CD4-positive, CD25-positive, alpha-beta regulatory T cell (primary cell): ENCODE data around the gene MAGI1. TPM values are rescaled to one million over a fixed set of nuclear protein-coding genes. Genes with fewer than 3 reads are reported as not detected.

Experiments
- ATAC-seq, 2 donors: fragments of 150-1000 bp; cut with Tn5 transposase; one replicate each; pipeline ENCODE4 v1.10.0; 2021; ENCODE audit warnings: low read depth in 2 of 2, moderate number of reproducible peaks in 2 of 2, moderate library complexity in 1 of 2
- DNase-seq, 3 donors: peaks; one replicate each; pipeline versions ENCODE4 v3.0.0 to v3.0.0-alpha.2; 2012 to 2022; ENCODE audit warnings: mixed read lengths in 1 of 3
- H3K27ac ChIP-seq: one replicate; pipeline ENCODE4 v1.7.0; 2013; ENCODE audit warnings: mild to moderate bottlenecking, low read length; ENCODE audit not compliant: insufficient read depth, poor library complexity, severe bottlenecking
- H3K27me3 ChIP-seq: one replicate; pipeline ENCODE4 v1.7.0; 2013; ENCODE audit warnings: low read length; ENCODE audit not compliant: control insufficient read depth, insufficient read depth
- H3K36me3 ChIP-seq: one replicate; pipeline ENCODE4 v1.7.0; 2013; ENCODE audit warnings: mild to moderate bottlenecking, low read length, moderate library complexity; ENCODE audit not compliant: control insufficient read depth, insufficient read depth
- H3K4me1 ChIP-seq: 2 replicates; pipeline ENCODE4 v1.7.0; 2013; ENCODE audit warnings: mild to moderate bottlenecking, low read length; ENCODE audit not compliant: insufficient read depth, control insufficient read depth, poor library complexity, severe bottlenecking
- H3K4me3 ChIP-seq: one replicate; pipeline ENCODE4 v1.7.0; 2013; ENCODE audit warnings: low read depth, mild to moderate bottlenecking, low read length, moderate library complexity
- H3K9me3 ChIP-seq, 2 experiments: 1 replicate in 1 of 2; 2 replicates in 1 of 2; pipeline ENCODE4 v1.7.0; 2013; ENCODE audit warnings: low read length in 2 of 2, mild to moderate bottlenecking in 1 of 2, moderate library complexity in 1 of 2; ENCODE audit not compliant: control insufficient read depth in 2 of 2
- H3K27ac Mint-ChIP-seq, 3 donors: one replicate each; pipeline ENCODE4 v1.8.0; 2020 to 2022; ENCODE audit warnings: mild to moderate bottlenecking in 3 of 3, mixed read lengths in 3 of 3, moderate library complexity in 2 of 3
- H3K27me3 Mint-ChIP-seq: one replicate; pipeline ENCODE4 v1.8.0; 2022; ENCODE audit warnings: mild to moderate bottlenecking, mixed read lengths
- H3K36me3 Mint-ChIP-seq: one replicate; pipeline ENCODE4 v1.8.0; 2020; ENCODE audit warnings: mixed read lengths
- H3K4me1 Mint-ChIP-seq, 4 donors: one replicate each; pipeline ENCODE4 v1.8.0; 2020 to 2022; ENCODE audit warnings: mixed read lengths in 4 of 4, mild to moderate bottlenecking in 1 of 4
- H3K4me3 Mint-ChIP-seq, 4 donors: one replicate each; pipeline ENCODE4 v1.8.0; 2020 to 2022; ENCODE audit warnings: mild to moderate bottlenecking in 4 of 4, mixed read lengths in 4 of 4, moderate library complexity in 3 of 4
- H3K9me3 Mint-ChIP-seq, 7 donors: one replicate each; pipeline ENCODE4 v1.8.0; 2020 to 2022; ENCODE audit warnings: mixed read lengths in 7 of 7, mild to moderate bottlenecking in 3 of 7, moderate library complexity in 2 of 7
- polyA plus RNA-seq, 4 donors: library from polyadenylated mRNA; unstranded; fragments of 300-500 nt; fragmentation: Illumina TruSeq; gene quantifications; one replicate each; pipeline ENCODE4 v1.2.3, GENCODE V29; 2021
- total RNA-seq: library from RNA; stranded (reverse); gene quantifications from one replicate; pipeline ENCODE4 v1.2.3, GENCODE V29; 2022

MAGI1 gene
- total and polyA plus RNA-seq, 5 donors from 2014 or later: 0.10 to 0.44 (median 0.19) TPM; not detected in 1

DNA sequence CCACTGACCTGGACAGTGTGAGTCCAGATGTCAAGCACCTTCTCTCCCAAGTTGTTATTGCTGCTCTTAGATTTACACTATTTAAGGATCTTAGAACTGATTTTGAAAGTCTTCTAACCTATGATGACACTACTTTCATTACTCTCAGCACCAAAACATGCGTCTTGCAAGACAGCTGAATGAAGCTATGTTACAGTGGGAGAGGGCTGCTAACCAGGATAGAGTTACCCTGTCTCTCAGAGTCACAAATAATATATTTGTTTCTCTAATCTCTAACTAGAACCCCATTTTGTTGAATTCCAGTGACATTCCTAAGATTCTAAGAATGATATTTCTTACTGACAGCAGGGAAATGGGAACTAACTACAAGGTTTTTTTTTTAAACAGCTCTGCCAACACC lies 455.5 kb downstream of the MAGI1 start:
- Histone ChIP-seq H3K4me1 (no peaks in the 10 kb centered on the region), H3K27me3 (no peaks in the 10 kb centered on the region), H3K36me3 (no peaks in the 10 kb centered on the region), H3K4me3 (no peak overlapping the region), H3K9me3 (no peaks in the 10 kb centered on the region), H3K27ac (no peak overlapping the region)
- Mint-ChIP-seq H3K4me1 (no peaks in the 10 kb centered on the region), H3K27me3 (no peaks in the 10 kb centered on the region), H3K4me3 (no peak overlapping the region), H3K9me3 (peaks cover 0 to 4% (median 1%) of the 10 kb centered on the region in 7 donors), H3K27ac (no peak overlapping the region), H3K36me3 (no peaks in the 10 kb centered on the region)
- ATAC-seq: no peak
- no peak for DNase-seq

DNA sequence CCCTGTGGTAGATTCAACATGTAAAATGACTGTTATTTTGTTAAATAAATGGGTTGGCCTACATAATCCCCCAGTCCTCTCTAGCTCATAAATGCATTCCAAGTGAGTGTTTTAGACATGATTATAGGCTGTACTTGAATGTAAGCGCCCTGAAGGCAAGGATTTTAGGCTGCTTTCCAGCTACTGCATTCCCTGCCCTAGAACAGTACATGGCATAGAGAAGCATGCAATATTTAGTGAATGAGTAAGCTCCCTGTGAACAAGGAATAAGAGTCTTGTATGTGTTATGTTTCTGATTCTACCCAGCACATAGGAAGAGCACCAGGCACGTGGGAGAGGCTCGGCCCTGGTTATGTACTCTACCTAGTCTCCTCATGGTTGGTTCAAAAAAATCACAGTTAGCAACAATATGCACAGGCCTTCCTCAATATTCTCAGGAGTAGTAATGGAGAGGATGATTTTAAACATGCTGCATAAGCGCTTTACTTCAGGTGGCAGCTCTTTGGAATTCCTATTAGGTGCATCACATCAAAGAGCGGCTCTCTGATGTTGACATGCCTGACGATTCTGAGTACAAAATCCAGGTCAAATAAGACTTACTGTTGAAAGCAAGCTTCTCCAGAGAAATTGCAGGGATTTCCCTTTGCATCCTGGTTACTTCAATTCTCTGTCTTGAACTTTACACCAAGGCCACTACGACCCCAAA lies 456.6 kb downstream of the MAGI1 start:
- no peaks in the 10 kb centered on the region for H3K36me3 ChIP-seq

DNA sequence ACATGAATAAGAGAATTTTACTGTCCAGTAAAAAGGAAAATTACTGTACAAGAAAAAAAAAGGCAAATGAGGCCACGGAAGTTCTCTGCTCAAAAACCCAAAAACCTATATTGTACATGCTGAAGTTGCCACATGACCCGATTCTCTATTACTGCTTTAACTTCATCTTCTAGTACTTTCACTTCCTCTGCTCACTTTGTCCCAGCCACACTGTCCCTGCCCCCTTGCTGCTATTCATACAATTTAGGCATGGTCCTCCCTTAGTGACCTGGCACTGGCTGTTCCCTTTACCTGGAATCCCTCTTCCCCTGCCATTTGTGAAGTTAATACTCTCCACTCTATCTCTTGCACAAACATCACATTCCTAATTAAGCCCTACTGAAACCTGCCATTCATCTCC lies 457.4 kb downstream of the MAGI1 start:
- H3K27ac Mint-ChIP-seq: no peak overlapping the region
- Histone ChIP-seq H3K27me3 (no peaks in the 10 kb centered on the region), H3K4me1 (no peaks in the 10 kb centered on the region), H3K9me3 (no peaks in the 10 kb centered on the region), H3K36me3 (no peaks in the 10 kb centered on the region), H3K4me3 (no peak overlapping the region), H3K27ac (no peak overlapping the region)
- H3K9me3 Mint-ChIP-seq: peaks cover 0 to 5% (median 2%) of the 10 kb centered on the region in 7 donors
- no peaks in the 10 kb centered on the region for H3K27me3 Mint-ChIP-seq
- no peaks in the 10 kb centered on the region for H3K36me3 Mint-ChIP-seq
- ATAC-seq (no peak), DNase-seq (no peak)
- H3K4me3 Mint-ChIP-seq: no peak overlapping the region
- no peaks in the 10 kb centered on the region for H3K4me1 Mint-ChIP-seq

More for the DNA sequence above, 456.6 kb downstream of the MAGI1 start:
- Mint-ChIP-seq H3K4me3 (no peak overlapping the region), H3K4me1 (no peaks in the 10 kb centered on the region), H3K9me3 (peaks cover 0 to 5% (median 3%) of the 10 kb centered on the region in 7 donors), H3K27me3 (no peaks in the 10 kb centered on the region), H3K27ac (no peak overlapping the region), H3K36me3 (no peaks in the 10 kb centered on the region)
- Histone ChIP-seq H3K9me3 (no peaks in the 10 kb centered on the region), H3K27ac (no peak overlapping the region), H3K4me1 (no peaks in the 10 kb centered on the region), H3K27me3 (no peaks in the 10 kb centered on the region), H3K4me3 (no peak overlapping the region)
- no peak for DNase-seq
- no peak for ATAC-seq

DNA sequence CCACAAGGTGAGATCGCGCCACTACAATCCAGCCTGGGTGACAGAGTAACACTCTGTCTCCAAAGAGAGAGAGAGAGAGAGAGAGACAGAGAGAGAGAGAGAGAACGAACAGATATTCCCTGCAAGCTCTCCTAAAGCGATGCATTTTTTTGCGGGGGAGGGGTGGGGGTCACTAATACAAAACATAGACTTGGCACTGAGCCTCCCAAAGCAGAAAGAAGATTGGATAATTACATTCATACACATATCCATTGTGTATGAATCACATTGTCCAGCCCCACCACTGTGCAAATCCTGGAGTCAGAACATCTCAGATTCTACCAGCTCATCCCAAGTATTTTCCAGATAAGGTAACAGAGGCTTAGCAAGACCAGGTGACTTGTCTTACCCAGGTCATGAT lies 459.9 kb downstream of the MAGI1 start:
- H3K36me3 ChIP-seq: no peaks in the 10 kb centered on the region
- peaks cover 0 to 5% (median 4%) of the 10 kb centered on the region in 7 donors for H3K9me3 Mint-ChIP-seq
- H3K4me3 Mint-ChIP-seq: no peak overlapping the region
- ATAC-seq: no peak
- no peaks in the 10 kb centered on the region for H3K4me1 ChIP-seq
- no peaks in the 10 kb centered on the region for H3K27me3 Mint-ChIP-seq
- no peaks in the 10 kb centered on the region for H3K4me1 Mint-ChIP-seq
- no peak for DNase-seq
- no peaks in the 10 kb centered on the region for H3K36me3 Mint-ChIP-seq
- H3K9me3 ChIP-seq: no peaks in the 10 kb centered on the region
- no peak overlapping the region for H3K27ac Mint-ChIP-seq
- H3K27me3 ChIP-seq: no peaks in the 10 kb centered on the region
- no peak overlapping the region for H3K27ac ChIP-seq
- no peak overlapping the region for H3K4me3 ChIP-seq

DNA sequence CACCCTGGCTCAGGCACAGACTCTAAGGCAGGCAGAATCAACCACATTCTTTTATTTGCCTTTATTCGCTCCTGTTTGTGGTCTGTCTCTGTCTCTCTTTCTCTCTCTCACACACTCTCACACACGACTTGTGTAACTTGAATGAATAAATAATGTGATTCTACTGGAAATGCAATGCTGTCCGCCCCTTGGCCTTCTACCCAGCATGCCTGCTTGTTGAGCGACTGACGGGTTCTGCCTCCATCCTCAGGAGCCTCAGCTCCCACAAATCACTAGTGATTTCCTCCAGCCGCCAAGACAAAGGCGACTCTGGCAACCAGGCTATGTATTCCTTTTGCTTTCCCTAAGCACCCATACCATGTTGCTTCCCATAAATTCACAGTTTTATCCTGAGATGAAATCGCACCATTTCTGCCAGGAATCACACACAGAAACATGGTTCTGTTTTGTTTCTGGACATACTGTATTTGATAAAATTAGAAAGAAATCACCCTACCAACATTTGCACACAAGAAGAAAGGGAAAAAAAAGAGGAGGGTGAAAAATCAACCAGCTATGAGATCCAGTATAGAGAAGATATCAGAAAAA lies 460.8 kb downstream of the MAGI1 start:
- Histone ChIP-seq H3K36me3 (no peaks in the 10 kb centered on the region), H3K4me1 (no peaks in the 10 kb centered on the region), H3K4me3 (no peak overlapping the region), H3K27me3 (no peaks in the 10 kb centered on the region), H3K27ac (no peak overlapping the region), H3K9me3 (no peaks in the 10 kb centered on the region)
- H3K27ac Mint-ChIP-seq: no peak overlapping the region
- no peak overlapping the region for H3K4me3 Mint-ChIP-seq
- H3K36me3 Mint-ChIP-seq: no peaks in the 10 kb centered on the region
- H3K27me3 Mint-ChIP-seq: no peaks in the 10 kb centered on the region
- no peak for ATAC-seq
- H3K9me3 Mint-ChIP-seq: peaks cover 0 to 5% (median 4%) of the 10 kb centered on the region in 7 donors
- no peak for DNase-seq
- H3K4me1 Mint-ChIP-seq: no peaks in the 10 kb centered on the region

DNA sequence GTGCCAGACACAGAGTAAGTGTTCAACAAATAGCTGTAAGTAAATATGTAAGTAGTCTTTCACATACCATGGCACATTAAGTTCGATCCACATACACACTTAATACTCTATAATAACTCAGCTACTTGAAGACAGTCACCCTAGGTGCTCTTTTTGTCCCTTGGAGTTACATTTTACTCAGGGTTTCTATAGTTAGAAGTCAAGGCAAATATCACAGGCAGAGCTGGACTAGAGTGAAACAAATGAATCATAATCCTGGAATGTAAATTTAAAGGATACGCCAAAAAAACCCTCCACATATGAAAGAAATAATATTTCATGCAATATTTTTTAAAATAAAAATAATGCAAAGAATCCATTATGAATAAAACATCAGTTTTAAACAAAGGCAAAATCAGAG lies 461.8 kb downstream of the MAGI1 start:
- H3K27me3 ChIP-seq: no peaks in the 10 kb centered on the region
- Mint-ChIP-seq H3K36me3 (no peaks in the 10 kb centered on the region), H3K4me3 (no peak overlapping the region), H3K27ac (no peak overlapping the region), H3K9me3 (peaks cover 0 to 5% (median 4%) of the 10 kb centered on the region in 7 donors), H3K4me1 (no peaks in the 10 kb centered on the region), H3K27me3 (no peaks in the 10 kb centered on the region)
- no peak for DNase-seq
- H3K27ac ChIP-seq: no peak overlapping the region
- H3K4me3 ChIP-seq: no peak overlapping the region
- no peaks in the 10 kb centered on the region for H3K4me1 ChIP-seq
- no peaks in the 10 kb centered on the region for H3K36me3 ChIP-seq
- no peak for ATAC-seq
- no peaks in the 10 kb centered on the region for H3K9me3 ChIP-seq

DNA sequence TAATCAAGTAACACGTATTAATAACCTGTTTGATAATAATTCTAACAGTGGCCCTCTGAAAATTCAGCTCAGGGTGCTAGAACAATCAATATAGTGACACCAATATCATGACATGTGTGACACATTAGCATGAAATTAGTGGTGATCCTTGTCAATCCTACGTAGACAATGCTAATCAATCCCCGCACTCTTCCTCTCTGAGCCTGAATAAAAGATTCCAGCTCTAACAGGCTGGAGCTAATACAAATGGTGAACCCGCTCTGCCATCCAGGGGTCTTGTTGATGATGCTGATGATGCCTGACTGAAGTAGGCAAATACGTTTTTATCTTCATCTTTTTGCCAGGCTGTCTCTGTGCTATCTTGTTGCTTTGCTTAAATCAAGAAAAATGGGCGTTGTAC lies 462.5 kb downstream of the MAGI1 start:
- Histone ChIP-seq H3K27me3 (no peaks in the 10 kb centered on the region), H3K4me1 (no peaks in the 10 kb centered on the region), H3K27ac (no peak overlapping the region), H3K4me3 (no peak overlapping the region), H3K9me3 (no peaks in the 10 kb centered on the region), H3K36me3 (no peaks in the 10 kb centered on the region)
- H3K4me1 Mint-ChIP-seq: no peaks in the 10 kb centered on the region
- H3K27me3 Mint-ChIP-seq: no peaks in the 10 kb centered on the region
- H3K36me3 Mint-ChIP-seq: no peaks in the 10 kb centered on the region
- H3K9me3 Mint-ChIP-seq: peaks cover 0 to 5% (median 4%) of the 10 kb centered on the region in 7 donors
- H3K27ac Mint-ChIP-seq: no peak overlapping the region
- ATAC-seq: no peak
- H3K4me3 Mint-ChIP-seq: no peak overlapping the region
- DNase-seq: no peak

DNA sequence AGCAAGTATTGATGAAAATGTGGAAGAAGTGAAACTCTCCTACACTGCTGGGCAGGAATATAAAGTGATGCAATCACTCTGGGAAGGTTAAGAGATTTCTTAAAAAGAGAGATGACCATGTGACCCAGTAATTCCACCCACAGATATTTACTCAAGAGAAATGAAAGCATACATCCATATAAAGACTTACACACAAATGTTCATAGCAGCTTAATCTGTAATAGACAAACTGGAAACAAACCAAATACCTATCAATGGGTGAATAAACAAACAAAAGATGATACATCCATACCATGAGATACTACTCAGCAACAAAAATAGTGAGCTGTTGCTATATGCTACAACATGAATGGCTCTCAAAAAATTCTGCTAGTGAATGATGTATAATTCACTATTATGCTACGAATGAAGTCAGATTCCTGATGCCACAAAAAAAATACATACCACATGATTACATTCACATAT lies 463.3 kb downstream of the MAGI1 start:
- Mint-ChIP-seq H3K36me3 (no peaks in the 10 kb centered on the region), H3K4me1 (no peaks in the 10 kb centered on the region), H3K27ac (no peak overlapping the region), H3K4me3 (no peak overlapping the region), H3K9me3 (peaks cover 0 to 5% (median 1%) of the 10 kb centered on the region in 7 donors), H3K27me3 (no peaks in the 10 kb centered on the region)
- no peaks in the 10 kb centered on the region for H3K9me3 ChIP-seq
- no peaks in the 10 kb centered on the region for H3K36me3 ChIP-seq
- no peaks in the 10 kb centered on the region for H3K4me1 ChIP-seq
- no peaks in the 10 kb centered on the region for H3K27me3 ChIP-seq
- no peak overlapping the region for H3K27ac ChIP-seq
- ATAC-seq (no peak), DNase-seq (no peak)
- H3K4me3 ChIP-seq: no peak overlapping the region
